NCI-H1694 treated with DMSO at 0.1 percent for 48 hours (cell line): Measurements from ENCODE around the gene ADRA1B.

ENCODE experiments used
- DNase-seq: peaks from one replicate; lab custom pipeline; 2025; lab: John Stamatoyannopoulos, UW

The ADRA1B gene

DNA sequence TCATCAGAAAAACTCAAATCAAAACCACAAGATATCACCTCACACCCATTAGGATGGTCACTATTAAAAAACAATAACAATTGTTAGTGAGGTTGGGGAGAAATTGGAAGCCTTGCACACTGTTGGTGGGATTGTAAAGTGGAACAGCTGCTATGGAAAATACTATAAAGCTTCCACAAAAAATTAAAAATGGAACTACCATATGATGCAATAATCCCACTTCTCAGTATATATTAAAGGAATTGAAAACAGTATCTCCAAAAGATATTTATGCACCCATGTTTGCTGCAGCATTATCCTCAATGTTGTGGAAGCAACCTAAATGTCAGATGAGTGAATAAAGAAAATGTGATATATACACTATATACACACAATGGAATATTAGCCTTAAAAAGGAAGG lies 14.5 kb upstream of the ADRA1B start:
- no peak for DNase-seq

DNA sequence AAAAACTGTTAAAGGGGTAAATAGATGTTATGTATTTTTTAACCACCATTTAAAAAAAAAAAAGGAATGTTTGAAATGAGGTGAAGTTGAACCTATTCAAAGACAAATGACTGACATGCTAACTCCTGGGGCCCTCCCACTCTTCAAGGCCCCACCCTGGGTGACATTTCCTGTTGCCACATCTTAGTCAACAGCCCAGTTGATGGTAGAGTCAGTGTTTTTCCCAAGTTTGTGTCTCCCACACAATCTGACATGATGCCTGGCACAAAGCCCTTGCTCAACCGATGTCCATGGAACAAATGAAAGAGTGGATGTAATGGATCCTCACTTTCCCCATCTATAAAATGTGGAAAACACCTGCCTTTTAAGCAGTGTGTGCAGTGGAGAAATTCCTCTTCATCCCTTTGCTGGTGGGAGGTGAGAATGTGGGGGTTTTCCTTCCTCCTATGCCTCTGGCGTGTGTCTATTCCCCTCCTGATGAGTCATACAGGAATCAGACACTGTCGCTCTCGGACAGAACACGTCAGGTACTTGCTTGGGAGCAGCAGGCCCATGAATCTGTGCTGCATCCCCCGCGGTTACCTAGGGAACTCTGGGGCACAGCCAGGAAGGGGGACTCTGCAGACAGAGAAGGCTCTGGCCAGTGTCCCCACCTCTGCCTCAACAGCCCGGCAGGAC lies 13.7 kb upstream of the ADRA1B start:
- DNase-seq: no peak

DNA sequence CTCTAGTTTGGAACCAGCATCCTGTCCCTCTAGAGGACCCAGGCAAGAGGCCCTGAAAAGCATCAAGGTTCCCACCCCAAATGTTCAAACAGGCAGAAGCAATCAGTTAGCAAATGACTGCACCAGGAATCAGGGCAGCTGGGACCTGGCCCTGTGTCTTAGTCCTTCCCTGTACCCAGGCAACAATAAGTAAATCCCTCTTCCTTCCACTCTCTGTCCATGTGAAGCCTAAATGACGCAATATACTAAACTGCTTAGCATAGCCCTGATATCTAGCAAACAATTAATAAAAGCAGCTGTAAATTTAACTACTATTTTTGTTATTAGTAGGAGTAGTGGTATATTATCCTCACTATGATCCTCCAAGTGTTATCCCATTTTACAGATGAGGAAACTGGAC lies 13.2 kb upstream of the ADRA1B start:
- DNase-seq: no peak

DNA sequence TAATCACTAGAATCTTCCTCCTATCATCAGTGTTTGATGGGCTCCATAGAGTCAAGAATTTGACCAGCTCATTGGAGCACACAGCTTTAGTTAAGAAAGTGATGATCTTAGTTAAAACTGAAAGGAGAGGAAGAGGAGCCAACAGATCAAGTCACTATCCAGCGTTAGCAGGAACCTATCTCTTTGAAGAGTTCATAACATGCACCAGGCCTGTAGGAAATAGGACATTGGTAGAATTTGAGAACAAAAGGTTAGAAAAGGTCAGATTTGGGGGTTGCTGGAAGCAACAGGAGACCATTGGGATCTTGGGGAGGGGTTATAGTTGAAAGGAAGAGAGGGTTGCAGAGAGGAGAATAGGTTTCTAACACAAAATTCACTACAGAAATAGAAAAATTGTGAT lies 11.4 kb upstream of the ADRA1B start:
- DNase-seq: no peak

DNA sequence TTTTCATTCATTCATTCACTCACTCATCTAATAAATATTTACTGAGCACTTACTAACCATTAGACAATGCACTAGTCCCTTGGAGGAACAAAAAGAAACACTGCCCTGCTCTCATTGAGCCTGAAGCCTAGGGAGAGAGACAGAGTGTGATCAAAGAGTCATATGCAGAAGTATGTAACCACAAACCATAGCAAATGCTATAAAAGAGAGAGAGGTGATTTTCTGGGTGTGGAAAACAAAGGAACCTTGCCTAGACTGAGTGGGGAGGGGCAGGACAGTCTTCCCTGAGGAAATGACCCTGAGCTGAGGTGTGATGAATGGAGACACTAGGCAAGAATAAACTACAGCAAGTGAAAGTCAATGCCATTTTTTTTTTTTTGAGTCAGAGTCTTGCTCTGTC lies 10.8 kb upstream of the ADRA1B start:
- DNase-seq: no peak

DNA sequence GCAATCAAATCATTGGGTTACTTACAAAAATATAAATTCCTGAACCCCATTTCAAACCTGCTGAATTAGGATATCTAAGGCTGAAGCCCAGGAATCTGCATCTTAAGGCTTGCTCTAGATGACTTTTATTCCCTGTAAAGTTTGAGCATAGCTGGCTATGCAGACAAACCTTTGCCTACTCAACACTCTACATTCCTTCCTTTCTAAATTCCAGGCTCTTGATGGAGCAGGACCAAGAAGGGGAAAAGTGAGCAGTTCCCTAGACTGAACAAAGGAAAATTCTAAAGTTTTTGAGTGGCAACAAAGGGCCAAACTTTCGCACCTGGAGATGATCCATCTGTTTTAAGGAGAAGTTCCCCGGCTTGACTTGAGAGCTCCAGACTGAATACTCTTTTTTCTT lies 9.8 kb upstream of the ADRA1B start:
- DNase-seq: no peak

DNA sequence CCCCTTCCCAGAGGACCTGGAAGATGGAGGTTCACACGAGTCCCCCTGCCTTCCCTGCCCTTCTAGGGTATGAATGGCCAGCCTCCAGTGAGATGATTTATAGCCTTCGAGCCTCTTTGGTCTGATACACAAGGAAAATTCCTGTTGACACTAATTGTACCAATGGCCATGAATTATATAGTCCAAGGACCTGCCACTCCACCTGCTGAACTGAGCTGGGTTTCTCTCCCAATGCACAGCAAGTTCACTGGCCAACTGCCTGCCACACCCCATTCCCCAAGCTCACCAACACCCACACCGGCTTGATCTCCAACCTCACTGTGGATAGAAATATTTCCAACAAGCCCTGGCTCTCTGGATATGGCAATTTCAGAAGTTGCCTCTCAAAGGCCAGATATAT lies 9.3 kb upstream of the ADRA1B start:
- DNase-seq: no peak

DNA sequence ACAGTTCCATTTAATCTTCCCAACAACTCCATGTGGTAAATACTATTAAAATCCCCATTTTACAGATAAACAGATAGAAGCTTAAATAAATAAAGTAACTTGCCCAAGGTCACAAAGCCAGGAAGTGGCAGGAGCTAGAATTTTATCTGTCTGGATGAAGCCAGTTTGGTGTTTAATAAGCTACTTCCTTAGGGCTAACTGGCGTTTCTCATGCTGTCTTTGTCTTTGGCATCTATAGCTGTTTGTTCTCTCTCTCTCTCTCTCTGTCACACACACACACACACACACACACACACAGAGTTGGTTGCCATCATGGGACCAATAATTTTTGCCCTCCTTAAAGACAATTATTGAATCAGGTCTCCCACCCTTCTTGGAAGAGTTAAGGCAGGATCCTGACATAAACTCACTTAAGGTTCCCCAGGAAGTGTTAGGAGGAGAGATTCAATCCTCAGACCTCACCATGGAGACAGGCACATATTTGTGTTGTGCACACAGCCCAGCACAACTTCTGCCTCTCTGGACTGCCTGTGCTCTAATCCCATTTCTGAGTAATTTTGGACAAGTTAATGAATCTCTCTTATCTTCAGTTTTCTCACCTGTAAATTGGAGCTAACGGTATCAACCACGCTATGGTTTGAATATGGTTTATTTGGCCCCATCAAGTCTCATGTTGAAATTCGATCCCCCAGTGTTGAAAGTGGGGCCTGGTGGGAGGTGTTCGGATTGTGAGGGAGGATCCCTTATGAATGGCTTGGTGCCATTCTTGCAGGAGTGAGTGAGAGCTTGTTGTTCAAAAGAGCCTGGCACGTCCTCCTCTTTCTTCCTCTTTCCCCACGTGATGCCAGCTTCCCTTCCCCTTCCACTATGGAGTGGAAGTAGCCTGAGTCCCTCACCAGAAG lies 8.3 kb upstream of the ADRA1B start:
- DNase-seq: no peak

DNA sequence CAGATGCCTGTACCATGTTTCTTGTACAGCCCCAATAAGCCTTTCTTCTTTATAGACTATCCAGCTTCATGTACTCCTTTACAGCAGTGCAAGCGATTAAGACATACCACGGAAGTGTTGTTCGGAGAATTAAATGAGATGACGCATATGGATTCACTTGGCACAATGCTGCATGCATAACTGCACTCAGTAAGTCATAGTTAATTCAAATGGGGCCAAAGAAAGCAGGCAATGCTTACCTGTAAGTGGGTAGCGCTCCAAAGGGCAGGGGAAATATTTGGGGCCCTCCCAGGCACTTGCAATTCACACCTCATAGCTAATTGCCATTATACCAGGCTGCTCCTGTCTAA lies 7.7 kb upstream of the ADRA1B start:
- DNase-seq: no peak

DNA sequence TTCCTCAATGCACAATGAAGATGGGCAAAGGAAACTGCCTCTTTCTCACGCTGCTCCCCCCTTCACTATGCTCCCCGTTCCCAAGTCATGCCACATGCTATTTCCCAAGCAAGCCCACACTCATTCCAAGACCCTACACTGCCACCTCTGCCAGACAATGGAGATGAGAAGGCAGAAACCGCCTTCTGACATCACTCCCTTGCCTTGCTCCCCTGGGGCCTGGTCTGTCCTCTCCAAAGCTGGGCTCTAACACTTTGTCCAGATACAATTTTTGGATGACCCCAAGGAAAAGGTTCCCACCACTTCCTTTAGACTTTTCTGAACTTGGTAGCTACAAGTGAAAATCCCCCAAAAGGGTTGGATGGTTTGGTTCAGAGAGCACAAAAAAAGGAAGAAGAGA lies 7.2 kb upstream of the ADRA1B start:
- DNase-seq: no peak

DNA sequence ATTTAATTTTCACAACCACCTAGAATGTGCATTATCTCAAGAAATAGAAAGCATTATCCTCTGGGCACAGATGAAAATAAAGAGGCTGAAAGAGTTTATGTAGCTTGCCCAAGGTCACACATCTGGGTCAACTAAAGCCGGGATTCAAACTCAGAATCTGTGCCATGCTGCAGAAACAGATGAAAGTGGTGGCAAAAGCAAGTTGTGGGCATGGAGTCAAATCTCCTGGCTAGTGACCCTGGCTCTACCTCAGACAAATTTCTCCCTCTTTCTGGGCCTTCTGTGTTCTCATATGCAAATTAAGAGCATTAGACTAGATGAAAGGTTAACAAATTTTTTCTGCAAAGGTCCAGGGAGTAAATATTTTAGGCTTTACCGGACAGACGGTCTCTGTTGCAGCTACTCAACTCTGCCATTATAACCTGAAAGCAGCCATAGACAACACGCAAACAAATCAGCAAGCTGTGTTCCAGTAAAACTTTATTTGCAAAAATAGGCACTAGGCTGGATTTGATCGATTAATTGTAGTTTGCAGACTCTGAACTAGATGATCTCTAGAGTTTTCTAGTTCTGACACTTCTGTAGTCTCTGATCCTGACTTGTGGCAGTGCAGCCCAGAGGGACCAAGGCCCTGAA lies 6.0 kb upstream of the ADRA1B start:
- no peak for DNase-seq

DNA sequence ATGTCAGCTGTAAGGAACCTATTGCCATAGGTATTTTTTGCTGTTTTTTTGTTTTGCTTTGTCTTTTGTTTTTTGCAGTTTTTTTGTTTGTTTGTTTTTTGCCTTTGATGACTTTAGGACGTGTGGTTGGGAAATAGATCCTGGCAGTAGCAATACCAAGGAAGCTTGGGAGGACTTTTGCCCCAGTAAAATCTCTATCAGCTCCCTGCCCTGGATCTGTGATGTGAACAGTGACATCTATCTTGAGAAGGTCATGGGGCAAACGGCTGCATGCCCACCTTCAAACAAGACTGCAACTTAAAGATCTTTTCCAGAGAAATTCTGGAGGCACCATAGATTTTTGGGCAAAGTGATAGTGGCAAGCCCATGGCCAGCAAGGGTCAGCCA lies 5.4 kb upstream of the ADRA1B start:
- DNase-seq: no peak

DNA sequence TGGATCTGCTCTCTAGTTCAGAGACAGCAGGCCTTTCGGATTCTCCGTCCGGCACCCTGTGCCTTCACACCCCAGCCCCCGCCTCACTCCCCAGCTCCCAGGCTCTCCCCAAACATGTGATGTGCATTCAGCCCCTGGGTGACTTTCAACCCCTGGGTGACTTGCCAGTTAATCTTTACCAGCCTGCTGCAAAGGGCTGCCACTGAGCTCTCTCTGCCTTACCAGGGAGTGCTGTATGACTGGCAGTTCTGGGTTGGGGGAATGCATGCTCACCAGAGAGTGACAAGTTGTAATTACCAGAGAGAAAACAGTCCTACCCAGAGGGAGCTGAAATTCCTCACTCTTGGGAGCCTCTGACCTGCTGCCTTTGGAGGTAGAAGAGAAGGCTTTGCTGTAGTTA lies 4.9 kb upstream of the ADRA1B start:
- DNase-seq: no peak

DNA sequence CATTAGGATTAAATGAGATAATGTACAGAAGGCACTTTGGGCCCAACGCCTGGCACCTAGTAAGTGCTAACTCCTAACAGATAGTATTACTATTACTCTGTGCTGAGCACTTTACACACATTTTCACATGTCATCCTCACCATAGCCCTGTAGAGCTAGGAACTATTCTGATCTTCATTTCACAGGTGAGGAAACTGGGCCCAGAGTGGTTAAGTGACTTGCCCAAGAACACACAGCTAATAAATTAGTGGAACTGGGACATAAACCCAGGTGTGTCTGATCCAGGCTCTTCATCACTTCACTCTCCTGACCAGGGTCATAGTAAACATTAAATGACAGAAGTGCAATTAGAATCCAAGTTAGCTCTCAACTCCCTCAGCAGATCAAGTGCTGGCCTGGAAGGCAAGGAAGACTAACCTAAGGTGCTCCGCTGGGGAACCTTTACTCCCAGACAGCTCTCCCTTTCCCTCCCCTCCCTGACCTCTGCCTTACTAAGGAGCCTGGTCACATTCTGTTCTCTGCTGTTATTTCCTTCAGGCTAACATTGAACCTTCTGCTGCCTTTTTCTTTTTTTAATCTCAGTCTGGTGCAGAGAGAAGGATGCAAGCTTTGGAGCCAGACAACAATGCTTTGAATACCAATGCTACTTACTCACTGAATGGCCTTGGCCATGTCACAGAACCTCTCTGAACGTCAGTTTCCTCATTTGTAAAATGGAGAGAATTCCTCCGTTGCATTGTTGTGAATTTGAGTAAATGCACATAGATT lies 4.1 kb upstream of the ADRA1B start:
- no peak for DNase-seq

DNA sequence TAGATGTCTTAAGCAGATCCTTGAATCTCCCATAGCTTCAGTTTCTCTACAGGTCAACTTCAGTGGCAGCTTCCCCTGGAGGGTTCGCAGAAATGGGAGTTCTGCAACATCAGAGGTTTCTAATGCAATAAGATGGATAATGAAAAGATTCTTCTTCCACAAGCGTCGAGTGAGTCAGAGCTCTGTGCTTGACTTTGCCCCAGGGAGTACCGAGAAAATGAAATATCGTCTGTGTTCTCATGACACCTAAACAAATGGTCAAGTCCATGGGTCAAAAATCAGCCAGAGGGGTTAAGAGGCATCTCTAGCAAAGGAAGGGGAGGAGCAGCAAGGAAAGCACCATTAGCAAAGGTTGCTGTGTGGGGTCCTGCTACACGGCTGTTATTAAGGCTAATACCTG lies 3.2 kb upstream of the ADRA1B start:
- DNase-seq: no peak

DNA sequence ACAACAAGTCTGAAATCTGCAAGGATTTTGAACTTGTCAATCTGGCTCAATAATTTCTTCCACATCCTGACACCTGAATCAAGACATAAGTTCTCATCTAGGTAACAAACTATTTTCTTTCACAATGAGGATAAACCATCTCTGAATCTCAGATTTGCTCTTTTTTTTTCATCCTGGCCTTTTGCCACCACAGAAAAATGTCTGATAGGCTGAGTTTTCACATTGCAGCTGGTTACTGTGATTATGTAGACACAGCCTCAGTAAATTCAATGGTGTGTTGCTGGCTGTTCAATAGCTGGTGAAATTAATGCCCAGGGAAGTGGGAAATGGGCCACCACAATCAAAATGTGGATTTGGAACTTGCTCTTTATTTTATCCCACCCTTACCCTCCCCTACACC lies 2.8 kb upstream of the ADRA1B start:
- DNase-seq: no peak

DNA sequence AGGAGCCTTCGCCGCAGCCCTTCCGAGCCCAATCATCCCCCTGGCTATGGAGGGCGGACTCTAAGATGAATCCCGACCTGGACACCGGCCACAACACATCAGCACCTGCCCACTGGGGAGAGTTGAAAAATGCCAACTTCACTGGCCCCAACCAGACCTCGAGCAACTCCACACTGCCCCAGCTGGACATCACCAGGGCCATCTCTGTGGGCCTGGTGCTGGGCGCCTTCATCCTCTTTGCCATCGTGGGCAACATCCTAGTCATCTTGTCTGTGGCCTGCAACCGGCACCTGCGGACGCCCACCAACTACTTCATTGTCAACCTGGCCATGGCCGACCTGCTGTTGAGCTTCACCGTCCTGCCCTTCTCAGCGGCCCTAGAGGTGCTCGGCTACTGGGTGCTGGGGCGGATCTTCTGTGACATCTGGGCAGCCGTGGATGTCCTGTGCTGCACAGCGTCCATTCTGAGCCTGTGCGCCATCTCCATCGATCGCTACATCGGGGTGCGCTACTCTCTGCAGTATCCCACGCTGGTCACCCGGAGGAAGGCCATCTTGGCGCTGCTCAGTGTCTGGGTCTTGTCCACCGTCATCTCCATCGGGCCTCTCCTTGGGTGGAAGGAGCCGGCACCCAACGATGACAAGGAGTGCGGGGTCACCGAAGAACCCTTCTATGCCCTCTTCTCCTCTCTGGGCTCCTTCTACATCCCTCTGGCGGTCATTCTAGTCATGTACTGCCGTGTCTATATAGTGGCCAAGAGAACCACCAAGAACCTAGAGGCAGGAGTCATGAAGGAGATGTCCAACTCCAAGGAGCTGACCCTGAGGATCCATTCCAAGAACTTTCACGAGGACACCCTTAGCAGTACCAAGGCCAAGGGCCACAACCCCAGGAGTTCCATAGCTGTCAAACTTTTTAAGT lies 819 bp downstream of the ADRA1B start:
- DNase-seq: no peak

DNA sequence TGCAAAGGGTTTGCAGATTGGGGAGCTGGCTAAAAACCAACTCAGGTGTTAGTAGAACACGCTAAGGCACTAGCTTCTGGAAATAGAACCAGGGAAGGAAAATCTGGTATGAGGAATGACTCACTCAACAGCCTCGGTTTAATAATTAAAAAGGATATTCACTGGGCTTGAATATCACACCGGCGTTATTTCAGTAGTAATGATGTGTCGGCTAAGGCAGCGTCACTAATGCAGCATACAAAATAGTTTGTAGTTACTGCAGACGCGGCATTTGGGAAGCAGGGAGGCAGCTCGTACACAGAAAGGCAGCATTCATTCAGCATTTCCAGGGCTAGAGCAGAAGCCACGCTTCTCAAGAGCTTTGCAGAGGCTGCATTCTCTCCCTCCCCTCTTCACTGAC lies 1.7 kb downstream of the ADRA1B start:
- no peak for DNase-seq

DNA sequence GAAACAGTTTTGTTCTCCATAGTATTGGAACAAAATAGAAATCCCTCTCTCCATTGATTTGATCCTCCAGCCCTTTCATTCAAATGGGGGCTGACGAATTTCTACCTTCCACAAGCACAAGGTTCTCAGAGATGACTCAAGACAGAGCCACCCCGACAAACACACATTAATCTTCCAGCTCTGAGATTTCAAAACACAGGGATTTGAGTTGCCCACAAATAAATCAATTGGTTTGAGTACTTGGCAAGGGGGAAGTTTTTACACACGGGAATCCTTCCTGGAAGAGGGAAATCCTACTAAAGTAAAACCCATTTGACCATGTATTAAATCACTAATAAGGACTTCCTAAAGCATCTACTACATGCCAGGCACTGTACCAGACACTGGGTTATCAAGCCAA lies 5.4 kb downstream of the ADRA1B start:
- no peak for DNase-seq

DNA sequence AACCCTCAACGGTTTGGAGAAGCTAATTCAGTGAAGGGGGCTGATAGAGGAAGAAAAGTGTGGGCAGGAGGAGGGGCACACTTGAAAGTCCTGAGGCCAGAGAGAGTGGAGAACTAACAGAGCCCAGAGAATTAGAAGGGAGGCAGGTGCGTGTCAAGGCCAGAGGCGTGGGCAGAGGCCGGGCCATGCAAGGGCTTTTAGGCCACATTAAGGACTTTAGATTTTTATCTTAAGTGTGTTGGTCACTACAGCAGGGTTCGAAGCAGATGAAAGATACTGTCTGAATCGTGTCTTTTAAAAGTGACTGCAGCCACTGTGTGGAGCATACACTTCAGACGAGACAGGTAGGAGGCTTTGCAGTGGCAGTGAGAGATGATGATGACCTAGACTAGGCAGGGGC lies 6.7 kb downstream of the ADRA1B start:
- no peak for DNase-seq

DNA sequence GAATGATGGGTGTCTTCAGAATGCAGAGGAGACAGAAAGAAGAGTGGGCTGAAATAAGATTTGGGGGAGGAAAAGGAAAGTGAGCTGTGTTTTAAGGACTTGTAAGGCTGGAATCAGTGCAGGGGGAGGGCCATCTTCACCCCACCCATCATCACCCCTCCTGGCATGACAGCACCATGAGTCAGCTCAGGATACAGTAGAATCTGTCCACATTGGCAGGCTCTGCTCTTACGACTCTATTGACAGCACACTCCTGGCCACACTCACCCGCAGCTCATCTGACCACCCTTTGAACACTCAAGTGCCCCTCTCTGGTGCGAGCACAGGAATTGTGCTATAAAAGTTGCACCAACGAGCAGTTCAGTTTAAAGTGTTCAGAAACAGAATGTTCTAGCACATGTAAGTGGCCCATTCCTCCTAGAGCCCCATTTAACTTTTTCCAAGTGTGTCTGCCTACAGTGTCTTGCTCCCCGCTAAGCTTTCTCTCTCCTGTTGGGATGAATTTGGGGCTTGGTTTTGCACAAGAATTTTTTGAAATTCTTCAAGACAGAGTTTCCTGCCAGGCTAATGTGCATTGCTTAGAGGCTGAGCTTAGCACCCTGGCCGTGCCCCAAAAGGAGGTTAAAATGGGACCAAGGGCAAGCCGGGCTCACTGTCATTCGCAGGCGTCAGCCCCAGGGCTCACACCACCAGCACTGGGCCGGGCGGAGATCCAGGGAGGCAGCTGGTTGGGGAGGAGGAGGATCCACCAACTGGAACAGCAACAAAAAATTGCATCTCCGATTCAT lies 12.0 kb downstream of the ADRA1B start:
- DNase-seq: peak; percentile 68
